GM20000 (cell line): Measurements from ENCODE around the gene SKA2.
"Not testable (repeated sequence)": the region's sequence is repeated elsewhere in the genome, so short reads cannot be mapped to it uniquely, and the experiment has no call there.

Source experiments
- DNase-seq: peaks from one replicate; pipeline ENCODE4 v3.0.0; 2012; ENCODE audit warnings: low spot score
- CTCF ChIP-seq: IDR thresholded peaks from 2 replicates; pipeline ENCODE4 v1.5.1; 2012; ENCODE audit warnings: mild to moderate bottlenecking, control low read depth; ENCODE audit errors: extremely low read depth, missing control alignments

Gene SKA2

DNA sequence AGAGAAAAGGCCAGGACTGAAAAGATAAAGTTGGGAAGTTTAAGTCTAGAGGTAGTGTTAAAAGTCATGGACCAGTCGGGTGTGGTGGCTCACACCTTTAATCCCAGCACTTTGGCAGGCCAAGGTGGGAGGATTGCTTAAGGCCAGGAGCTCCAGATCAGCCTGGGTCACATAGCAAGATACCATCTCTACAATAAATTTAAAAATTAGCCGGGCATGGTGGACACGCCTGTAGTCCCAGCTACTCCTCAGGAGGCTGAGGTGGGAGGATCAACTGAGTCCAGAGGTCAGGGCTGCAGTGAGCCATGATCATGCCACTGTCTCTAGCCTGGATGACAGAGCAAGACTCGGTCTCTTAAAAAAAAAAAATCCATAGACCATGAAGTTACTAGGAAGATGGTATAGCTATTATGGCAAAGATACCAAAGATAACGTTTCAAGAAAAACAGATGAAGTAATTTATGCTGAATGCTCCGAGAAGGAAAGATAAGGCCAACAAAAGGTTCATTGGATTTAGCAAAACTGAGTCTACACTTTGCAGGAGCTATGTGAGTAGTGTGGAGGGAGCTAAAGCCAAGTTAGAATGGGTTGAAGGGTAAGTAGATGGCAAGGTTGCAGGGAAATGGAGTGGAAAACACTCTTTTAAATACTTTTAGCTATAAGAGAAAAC is 60.0 kb downstream of the SKA2 start:
- DNase-seq, result no peak
- no peak for TF ChIP-seq CTCF

DNA sequence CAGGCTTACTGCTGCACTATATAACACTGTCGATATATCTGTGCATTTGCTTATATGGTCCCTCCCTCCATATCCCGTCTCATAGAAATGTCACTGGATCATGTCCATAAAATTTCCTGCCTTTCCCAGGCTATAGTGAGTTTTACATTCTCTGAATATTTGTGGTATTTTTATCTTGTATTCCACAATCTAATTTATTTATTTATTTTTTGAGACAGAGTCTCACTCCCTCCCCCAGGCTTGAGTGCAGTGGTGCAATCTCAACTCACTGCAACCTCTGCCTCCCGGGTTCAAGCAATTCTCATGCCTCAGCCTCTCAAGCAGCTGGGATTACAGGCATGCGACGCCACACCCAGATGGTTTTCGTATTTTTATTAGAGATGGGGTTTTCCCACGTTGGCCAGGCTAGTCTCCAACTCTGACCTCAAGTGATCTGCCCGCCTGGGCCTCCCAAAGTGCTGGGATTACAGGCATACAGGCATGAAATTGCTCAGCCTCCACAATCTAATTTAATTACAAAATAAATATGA is 61.2 kb downstream of the SKA2 start:
- no peak for DNase-seq
- TF ChIP-seq CTCF, result no peak

DNA sequence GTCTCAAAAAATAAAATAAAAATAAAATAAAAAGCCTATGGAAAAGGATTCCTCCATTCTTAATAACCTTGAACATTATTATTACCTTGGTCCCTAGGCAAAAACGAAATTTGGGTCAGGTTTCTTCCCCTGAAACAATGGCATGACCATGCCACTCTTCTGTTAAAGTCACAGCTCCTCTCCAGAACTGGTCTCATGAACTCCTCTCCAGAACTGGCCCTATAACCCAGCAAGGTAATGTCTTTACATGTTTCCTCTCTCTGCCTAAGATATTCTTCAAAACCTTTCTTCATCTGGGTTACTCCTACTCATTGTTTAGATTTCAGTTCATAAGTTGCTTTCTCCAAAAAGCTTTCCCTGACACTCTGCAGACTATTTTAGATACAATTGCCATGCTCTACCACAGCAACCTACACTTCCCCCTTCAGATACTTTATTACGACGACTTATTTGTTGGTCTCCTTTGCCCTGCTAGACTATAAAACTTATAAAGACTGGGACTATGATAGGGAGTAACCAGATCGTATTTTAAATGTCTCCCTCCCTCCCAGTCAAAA is 61.8 kb downstream of the SKA2 start:
- no peak for TF ChIP-seq CTCF
- no peak for DNase-seq

DNA sequence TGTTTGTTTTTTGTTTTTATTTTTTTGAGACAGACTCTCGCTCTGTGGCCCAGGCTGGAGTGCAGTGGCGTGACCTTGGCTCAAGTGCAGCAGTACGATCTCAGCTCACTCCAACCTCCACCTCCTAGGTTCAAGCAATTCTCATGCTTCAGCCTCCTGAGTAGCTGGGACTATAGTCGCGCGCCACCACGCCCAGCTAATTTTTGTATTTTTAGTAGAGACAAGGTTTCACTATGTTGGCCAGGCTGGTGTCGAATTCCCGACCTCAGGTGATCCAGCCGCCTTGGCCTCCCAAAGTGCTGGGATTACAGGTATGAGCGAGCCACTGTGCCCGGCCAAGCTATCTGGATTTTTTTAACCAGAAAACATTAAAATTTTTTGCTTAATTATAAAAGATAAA is 64.4 kb downstream of the SKA2 start:
- DNase-seq, result not testable (repeated sequence)

GRCh38 chr17:59084154-59084553 is 70.8 kb downstream of the SKA2 start:
- DNase-seq, result no peak
- no peak for TF ChIP-seq CTCF

GRCh38 chr17:59074494-59074893 is 80.5 kb downstream of the SKA2 start:
- no peak for TF ChIP-seq CTCF
- no peak for DNase-seq

GRCh38 chr17:59073972-59074371 is 81.0 kb downstream of the SKA2 start:
- DNase-seq, result no peak
- no peak for TF ChIP-seq CTCF

DNA sequence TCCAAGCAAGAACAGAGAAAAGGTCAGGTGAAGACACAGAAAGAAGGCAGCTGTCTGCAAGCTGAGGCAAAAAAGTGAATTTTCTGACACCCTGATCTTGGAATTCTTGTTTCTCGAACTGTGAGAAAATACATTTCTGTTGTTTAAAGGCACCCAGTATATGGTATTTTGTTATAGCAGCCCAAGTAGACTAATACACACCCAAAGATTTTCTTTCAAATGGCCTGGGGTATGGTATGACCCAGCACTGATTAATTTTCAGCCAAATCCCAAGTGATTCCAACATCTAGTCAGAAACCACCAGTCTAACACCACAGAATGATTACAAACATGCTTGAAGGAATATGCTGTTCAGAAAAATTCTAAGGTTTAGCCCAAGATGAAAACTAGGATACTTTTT is 85.1 kb downstream of the SKA2 start:
- TF ChIP-seq CTCF, result no peak
- DNase-seq, result no peak
